Right ventricle myocardium inferior (tissue), 1 donor: Measurements from ENCODE around the gene FGD5. TPM values are rescaled to one million over a fixed set of nuclear protein-coding genes. Genes with fewer than 3 reads are reported as not detected.

Source experiments
- ATAC-seq: fragments of 200-7000 bp; cut with Tn5 transposase; one replicate; pipeline ENCODE4 v1.9.1; 2020; ENCODE audit warnings: mild to moderate bottlenecking, moderate library complexity
- DNase-seq: peaks from one replicate; pipeline ENCODE4 v3.0.0; 2021; ENCODE audit errors: missing footprints
- intact Hi-C: fragments of 100-400 bp; cut with DNase I; formaldehyde crosslinking; loops from one replicate; pipeline ENCODE4 v1.11.0; 2022
- total RNA-seq: library from RNA; stranded (reverse); fragmentation: NEBNext Ultra II Directional; extraction: Animal tissue kit (Norgen Biotek cat#: 25700); gene quantifications from one replicate; pipeline ENCODE4 v1.2.1, GENCODE V29; 2021
- donor health status: DM: no; HTN: yes; CAD: no; lungs with severe emphysema.

FGD5 gene
- total RNA-seq, 1 donor from 2014 or later, result 16.5 TPM

DNA sequence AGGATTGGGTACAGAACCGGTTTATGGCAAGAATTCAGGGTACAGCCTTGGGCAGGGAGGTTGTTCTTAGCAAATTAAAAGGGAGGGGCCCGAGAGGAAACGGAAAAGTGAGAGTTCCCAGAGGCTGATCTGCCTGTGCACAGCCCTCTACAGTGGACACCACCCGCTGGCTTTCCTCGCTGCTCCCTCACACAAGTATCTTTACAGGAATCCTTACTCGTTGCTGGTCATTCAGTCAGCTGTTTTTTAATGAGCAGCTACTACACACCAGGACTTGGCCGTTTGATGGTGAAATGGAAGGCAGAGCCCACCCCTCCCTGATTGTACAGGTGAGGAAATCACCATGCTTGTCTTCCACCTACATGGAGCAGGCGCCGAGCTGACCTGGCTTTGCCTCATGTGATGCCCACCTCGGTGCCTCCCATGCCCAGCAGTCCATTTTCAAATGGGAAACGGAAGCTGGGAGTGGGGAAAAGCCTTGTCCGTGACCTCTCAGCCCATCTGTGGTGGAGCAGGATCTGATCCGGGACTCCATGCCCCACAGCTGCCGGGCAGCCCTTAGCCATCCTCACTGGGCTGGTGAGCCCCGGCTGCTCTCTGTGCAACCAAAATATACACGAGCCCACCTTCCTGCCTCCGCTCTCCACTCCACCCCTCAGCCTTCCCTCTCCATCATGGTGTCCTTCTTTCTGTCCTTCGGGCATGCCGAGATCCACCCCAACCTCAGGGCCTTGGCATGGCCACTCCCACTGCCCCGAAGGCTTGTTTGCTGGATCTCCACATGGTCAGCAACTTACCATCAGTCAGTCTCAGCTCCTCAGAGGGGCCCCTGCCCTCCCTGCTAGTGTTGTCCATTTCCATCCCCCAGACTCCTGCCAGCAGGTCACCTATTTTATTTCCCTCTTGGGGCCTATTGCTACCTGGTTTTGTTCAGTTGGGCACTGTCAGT, 33.3 kb upstream of the FGD5 start:
- ATAC-seq (no peak), DNase-seq (no peak)
- intact Hi-C loops, result no loop called here

DNA sequence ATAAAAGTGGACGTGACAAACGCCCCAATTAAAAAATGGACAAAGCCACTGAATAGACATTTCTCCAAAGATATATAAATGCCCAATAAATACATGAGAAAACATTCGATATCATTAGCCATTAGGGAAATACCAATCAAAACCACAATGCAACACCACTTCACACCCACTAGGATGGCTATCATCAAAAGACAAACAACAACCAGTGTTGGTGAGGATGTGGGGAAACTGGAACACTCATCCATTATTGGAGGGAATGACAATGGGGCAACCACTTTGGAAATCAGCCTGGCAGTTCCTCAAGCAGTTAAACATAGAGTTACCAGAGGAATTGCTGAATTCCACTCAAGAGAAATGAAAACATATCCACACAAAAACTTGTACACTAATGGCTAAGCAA, 32.4 kb upstream of the FGD5 start:
- ATAC-seq (no peak), DNase-seq (no peak)
- intact Hi-C loops, result no loop called here

DNA sequence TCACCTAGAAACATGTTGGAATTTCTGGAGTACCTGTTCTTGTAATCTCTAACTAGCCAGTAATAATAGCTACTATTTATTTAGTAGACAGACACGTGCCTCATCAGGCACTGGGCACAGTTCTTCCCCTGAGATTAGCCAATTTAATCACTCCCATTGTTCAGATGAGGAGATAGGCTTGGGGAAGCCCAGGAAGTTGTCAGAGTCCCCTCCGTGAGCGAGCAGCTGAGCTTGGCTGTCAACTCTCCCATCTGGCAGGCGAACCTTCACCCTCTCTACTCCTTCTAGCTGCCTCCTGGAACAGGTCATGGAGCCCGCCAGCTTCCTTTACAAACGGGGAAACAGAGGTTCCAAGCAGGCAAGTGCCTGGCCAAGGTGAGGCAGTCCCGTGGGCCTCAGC, 31.1 kb upstream of the FGD5 start:
- intact Hi-C loops, result no loop called here
- DNase-seq, result no peak
- no peak for ATAC-seq

DNA sequence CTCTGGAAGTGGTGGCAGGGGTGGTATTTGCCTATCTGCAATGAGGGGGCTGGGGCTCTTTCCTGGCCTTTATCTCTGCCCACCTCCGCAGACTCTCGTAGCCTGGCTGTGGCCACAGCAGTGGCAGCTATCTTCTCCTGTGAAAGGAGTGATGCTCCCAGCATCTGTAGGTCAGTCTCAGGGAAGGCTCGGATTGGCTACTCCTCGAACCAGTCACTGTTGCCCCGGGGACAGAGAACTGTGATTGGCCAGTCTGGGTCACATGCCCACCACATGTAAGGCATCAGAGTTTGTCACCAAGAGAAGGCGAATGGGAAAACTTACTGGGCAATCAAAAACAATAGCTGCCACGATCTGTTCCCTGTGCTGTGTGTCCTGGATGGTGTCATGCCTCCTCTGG, 30.1 kb upstream of the FGD5 start:
- DNase-seq, result no peak
- intact Hi-C loops, result no loop called here

DNA sequence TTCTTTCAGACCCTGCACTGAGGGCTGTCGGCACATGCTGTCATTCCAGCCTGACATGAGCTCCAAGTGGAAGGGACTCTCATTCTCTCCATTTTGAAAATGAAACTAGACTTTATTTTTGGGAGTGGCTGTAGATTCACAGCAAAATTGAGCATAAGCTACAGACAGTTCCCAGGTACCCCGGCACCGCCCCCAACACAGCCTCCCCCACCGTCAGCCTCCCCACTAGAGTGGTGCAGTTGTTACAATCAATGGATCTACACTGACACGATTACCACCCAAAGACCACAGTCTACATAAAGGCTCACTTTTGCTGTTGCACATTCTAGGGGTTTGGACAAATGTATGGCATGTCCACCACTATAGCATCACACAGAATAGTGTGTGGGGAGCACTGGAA, 29.5 kb upstream of the FGD5 start:
- ATAC-seq (no peak), DNase-seq (no peak)
- intact Hi-C loops, result no loop called here

More for the DNA sequence above, 30.1 kb upstream of the FGD5 start:
- no peak for ATAC-seq

DNA sequence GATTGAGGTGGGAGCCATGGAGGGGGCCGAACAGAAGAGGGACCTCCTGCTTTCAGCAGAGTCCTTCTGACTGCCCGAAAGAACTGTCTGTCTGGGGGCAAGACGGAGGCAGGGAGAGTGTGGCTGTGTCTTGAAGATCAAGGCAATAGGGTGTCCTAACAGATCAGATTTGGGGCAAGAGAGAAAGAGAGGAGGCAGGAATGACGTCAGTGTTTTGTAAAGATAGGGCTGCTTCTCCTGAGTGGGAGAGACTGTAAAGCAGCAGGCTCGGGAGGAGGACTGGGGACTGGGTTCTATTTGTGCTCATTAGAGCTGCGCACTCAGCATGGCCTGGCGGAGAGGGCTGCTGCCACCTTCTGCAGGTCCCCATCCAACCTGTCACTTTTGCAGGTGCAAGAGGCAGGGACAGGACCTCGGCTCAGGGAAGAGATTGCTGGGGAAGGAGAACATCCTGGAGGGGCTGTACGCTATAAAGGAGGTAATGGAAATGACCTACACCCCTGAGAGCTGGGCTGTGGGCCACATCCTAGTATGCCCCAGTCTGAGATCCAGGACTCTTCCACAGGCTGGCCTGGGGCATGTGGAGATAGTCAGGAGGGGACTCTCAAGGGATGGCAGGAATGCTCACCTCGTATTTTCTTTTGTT, 29.0 kb upstream of the FGD5 start:
- DNase-seq, result peak; percentile 39
- ATAC-seq, result no peak

DNA sequence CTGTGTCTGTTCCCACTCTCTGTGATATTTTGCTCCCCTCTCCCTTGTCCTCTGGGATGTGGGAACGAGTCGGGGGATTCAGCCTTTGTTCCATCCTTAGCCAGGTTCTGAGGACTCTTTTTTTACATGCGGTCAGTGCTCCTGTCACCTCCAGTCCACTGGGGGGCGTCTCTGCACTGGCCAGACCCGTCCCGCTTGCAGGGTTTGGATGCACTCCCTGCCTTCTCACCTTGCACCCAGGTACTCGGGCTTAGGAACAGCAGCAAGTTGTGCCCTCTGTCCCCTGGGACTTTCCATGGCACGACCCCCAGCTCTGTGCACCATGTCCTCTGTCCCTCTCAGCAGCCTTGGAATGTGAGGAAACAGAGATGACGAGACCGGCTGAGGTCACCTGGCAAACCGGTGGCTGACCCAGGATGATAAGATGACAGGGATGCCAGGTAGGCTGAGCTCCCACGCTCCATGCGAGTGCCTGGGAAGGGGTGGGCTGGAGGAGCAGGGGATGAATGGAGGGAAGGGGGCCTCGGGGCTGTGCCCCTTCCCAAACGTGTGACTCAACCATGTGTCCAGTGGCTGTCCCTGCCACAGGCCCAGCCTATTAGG, 27.3 kb upstream of the FGD5 start:
- peak; percentile 45 for ATAC-seq
- peak; percentile 66 for DNase-seq
- intact Hi-C loops, result loop anchor here (1.0 kb wide), 1 partner anchor 130 kb away; no protein-coding TSS in a partner anchor

More for the DNA sequence above, 29.0 kb upstream of the FGD5 start:
- intact Hi-C loops, result no loop called here

DNA sequence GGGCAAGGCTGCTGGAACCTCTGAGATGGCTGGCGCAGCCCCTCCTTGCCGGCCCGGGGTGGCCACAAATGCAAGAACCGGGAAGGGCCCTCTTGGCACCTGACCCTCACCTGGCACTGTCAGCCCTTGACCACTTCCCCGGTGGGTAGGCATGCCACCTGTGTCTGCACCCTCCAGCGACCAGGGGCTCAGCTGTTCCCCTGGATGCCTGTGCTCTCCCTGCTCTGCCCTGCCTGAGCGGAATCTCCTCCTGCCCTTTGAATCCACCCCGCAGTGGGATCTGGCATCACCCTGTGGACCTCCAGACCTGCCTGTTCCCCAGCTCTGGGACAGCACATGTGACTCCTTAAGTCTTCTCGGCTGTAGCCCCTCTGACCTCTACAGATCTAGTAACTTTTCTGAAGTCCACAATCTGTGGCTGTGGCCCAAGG, 26.1 kb upstream of the FGD5 start:
- DNase-seq (no peak), ATAC-seq (no peak)
- intact Hi-C loops, result no loop called here

DNA sequence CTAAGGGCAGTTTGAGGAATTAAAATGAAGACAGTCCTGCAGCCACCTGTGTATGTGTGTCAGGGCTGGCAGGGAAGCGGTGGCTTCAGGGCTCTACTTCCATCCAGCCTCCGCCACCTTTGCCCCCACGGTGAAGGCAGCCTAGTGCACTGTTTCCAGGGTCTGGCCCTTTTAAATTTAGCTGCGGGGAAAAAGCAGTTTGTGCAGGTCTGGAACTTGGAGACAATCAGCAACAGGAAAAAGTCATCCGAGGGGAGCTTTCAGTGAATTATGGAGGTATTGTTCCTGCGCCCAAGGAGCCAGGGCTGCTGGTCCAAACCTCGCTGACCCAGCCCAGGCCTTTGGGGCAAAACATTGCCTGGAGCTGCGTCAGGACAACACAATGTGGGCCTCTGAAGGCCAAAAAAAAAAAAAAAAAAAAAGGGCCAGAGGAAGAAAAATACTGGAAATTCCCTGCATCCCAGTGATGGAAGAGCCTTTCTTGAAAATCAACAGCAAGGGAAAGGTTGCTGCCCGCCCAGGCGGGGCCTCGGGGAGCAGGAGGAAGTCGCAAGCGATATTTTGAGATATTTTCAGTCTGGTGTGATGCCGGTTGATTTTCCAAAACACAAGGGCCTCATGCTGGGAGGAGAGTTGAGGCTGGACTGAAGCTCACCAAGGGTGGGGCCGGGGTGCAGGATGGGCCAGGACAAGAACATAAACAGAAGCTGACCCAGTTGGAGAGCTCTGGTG, 25.5 kb upstream of the FGD5 start:
- intact Hi-C loops, result no loop called here
- DNase-seq (peak; percentile 76), ATAC-seq (peak; percentile 73)

DNA sequence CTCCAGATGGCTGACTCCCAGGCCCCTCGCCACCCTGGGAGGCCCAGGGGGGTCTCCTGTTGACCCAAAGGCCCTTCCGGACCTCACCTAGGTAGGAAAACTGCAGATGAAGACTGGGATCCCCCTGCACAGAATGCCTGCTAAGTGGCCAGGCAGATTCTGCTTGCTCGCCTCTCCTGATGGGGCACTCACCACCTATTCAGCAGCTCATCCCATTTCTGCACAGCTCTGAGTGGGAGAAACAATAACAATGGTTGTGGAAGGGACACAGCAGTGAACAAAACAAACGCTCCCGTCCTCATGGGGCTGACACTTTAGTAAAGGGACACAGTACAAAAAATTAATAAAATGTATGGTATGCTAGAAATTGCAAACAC, 24.9 kb upstream of the FGD5 start:
- intact Hi-C loops, result no loop called here
- ATAC-seq, result no peak
- DNase-seq, result no peak

DNA sequence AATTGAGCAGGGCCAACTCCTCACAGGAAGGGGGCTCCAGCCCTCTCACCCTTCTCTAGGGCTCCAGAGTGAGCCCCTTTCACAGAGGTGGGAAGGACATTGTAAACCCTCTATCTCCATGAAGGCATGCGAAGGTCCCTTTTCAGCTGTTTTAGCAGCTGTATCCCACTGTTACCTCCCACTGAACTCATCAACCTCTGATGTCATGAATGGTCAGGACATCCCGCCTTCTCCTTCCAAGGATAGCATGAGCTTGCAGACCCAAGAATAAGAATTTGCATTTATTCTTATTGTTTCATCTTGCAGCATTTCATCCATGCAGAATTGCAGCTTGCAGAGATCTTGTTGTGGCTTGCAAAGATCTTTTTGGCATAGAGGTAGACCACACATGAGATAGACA, 24.3 kb upstream of the FGD5 start:
- intact Hi-C loops, result no loop called here
- no peak for DNase-seq
- no peak for ATAC-seq

DNA sequence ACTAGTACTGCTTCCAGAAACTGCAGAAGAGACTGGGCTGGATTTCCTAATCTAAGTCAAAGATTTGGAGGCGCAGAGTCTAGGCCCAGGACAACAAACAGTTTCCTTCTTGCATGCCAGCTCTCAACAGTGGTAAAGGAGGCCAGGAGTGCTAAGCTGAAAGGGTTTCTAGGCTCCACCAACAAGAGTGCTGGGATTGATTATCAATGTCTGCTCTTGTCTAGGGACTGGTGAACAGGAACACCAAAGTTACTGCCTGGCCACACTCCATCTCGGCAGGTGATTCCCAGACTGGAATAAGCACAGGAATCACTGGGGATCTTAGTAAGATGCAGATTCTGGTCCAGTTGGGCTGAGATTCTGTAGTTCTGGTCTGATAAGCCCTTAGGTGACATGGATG, 22.8 kb upstream of the FGD5 start:
- DNase-seq (no peak), ATAC-seq (no peak)
- intact Hi-C loops, result no loop called here

DNA sequence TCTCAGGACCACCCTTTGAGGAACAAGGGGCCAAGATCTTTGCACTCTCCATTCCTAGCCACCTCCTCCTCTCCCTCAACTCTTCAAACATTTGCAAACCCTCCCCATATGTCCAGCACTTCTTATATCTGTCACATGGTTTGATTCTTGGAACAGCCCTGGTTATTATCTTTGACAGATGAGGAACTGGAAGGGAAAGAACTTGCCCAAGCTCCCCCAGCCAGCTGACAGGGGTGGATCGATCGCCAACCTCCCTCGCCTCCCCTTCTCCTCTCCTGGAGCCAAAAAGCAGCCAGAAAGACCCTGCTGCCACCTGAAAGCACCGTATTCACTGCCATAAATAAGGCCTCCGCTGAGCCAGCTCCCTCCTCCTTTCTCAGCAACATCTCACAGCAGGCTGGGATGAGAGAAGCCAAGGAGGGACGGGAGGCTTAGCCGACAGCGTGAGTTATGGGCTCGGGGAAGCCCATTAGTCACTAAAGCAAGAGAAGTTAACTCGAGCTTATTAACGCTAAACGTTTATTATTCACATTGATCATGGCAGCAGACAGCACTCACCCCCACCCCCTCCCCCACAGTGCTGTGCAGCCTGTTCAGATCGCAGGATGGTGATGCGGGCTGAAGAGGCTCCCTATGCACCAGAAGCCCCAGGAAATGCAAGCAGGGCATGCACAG, 22.2 kb upstream of the FGD5 start:
- no peak for ATAC-seq
- DNase-seq, result no peak
- intact Hi-C loops, result no loop called here

DNA sequence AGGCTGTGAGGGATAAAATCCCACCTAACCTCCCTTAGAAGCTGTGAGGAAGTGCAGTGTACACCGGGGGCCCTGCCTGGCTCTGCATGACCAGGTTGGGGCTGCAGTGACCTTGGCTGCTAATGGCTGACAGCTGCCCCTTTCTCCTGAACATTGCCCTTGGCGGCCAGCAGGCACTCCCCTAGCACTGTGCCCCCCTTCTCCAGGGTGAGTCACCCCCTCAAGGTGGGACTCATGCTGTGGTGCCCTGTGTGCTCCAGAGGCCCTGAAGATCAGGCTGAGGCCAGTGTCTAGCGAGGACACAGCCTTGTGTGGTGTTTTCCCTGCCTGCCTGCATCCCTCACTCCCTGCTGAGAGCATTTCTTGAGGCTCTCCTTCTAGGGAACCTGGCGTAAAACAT, 21.0 kb upstream of the FGD5 start:
- ATAC-seq (no peak), DNase-seq (no peak)
- intact Hi-C loops, result no loop called here

DNA sequence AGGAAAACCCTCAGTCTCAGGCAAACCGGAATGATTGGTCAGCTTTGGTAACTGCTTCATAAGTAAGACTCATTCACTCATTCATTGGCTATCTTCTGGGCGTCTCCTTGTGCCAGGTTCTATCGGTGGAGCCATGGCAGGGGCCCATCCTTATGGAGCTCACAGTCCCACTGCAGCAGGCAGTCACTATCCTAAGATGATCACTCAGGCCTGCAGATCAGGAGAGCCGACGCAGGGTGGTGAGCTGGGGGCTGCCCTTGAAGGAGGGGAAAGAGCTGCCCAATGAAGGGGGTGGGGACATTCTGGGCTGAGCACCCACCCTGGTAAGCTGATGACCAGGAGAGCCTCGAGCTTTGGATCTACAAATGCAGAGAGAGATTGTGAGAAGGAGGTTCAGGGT, 20.5 kb upstream of the FGD5 start:
- DNase-seq (peak; percentile 47), ATAC-seq (no peak)
- intact Hi-C loops, result no loop called here

DNA sequence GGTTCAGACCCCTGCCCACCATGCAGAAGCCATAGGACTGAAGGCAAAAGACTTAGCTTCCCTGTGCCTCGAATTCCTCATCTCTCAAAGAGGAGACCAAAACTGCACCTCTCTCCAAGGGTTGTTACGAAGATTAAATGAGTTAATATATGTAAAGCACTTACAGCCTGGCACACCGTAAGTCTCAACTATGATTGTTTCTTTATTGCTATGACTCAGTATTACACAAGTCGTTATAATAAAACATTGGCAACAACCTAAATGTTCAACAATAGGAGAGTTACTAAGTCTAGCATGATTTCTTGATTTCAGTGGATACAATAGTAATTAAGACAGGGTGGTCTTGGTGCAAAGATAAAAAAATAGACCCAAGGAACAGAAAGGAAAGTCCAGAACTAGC, 19.6 kb upstream of the FGD5 start:
- no peak for ATAC-seq
- intact Hi-C loops, result no loop called here

DNA sequence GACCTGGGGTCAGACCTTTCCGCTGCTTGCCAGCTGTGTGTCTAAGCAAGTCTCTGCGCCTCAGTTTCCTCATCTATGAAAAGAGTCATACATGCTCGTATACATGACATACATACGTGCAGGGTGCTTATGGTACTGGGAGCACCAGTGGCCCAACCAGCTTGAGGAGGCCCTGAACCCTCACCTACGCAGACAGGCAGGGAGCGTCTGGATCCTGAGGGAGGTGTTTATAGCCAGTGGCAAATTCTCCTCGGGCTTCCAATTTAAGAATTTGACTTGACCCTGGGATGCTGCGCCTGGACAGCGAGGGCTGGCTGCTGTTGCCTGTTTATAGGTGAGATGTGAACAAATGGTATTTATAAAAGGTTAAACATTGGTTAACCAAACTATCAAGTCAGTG, 17.7 kb upstream of the FGD5 start:
- intact Hi-C loops, result no loop called here
- no peak for ATAC-seq
- no peak for DNase-seq

More for the DNA sequence above, 19.6 kb upstream of the FGD5 start:
- no peak for DNase-seq

DNA sequence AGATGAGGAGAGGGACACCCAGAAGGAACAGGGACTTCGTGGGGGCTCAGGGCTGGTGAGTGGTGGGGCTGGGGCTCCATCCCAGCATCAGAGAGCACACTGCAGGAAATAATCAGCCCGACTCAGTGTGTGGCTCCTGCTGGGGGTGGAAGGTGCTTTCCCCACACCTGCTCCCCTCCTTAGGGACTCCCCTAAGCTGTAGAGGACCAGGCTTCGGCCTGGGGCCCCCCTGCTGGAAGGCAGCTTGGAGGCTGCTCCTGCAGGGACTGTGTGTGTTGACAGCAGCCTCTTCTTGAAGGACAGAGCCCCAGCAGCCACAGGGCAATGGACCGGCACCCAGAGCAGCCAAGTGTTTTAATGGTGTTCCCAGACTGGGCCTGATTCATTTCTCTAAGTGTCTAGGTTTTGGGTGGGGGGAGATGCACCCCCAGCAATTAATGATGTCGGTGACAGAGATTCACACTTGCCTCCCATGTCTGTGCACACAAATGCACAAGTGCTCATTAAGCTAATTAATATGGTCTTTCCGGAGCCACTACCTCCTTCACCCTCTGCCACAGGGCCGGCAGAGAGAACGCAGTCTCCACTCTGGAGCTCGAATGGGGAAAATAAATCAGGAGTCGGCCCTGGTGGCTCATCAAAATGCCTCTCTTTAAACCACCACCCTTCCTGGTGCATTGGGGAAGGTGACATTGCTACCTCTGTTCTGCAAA, 16.9 kb upstream of the FGD5 start:
- intact Hi-C loops, result no loop called here
- ATAC-seq (no peak), DNase-seq (no peak)
